NCI-H526 (cell line): ENCODE measurements around the gene P4HA2.
A peak's percentile ranks its signal among the peaks of the same experiment; 100 is the strongest.
"Not testable (repeated sequence)": the region's sequence is repeated elsewhere in the genome, so short reads cannot be mapped to it uniquely, and the experiment has no call there.

Experiments used
- DNase-seq, 2 experiments: peaks; one replicate each; lab custom pipeline; 2025; lab: John Stamatoyannopoulos, UW

The P4HA2 gene

GRCh38 chr5:132199116-132199680 is 28.5 kb downstream of the P4HA2 start:
- DNase-seq = no peak

- DNase-seq = no peak
Observed at GRCh38 chr5:132198571-132198970, 29.1 kb downstream of the P4HA2 start.

GRCh38 chr5:132195727-132196126 is 31.9 kb downstream of the P4HA2 start:
- no peak for DNase-seq

GRCh38 chr5:132193165-132193694 is 34.4 kb downstream of the P4HA2 start:
- no peak for DNase-seq

- peak; percentile 14 to 63 for DNase-seq
Observed at GRCh38 chr5:132190161-132190817, 37.4 kb downstream of the P4HA2 start.

- DNase-seq = no peak
Observed at GRCh38 chr5:132184588-132184987, 43.1 kb downstream of the P4HA2 start.

- DNase-seq = no peak
Observed at GRCh38 chr5:132183723-132184122, 43.9 kb downstream of the P4HA2 start.

GRCh38 chr5:132182359-132183040 is 45.2 kb downstream of the P4HA2 start:
- DNase-seq = no peak

- DNase-seq = no peak
Observed at GRCh38 chr5:132181011-132181629, 46.5 kb downstream of the P4HA2 start.

- DNase-seq = peak in 1 of 2 experiments; percentile 29
Observed at GRCh38 chr5:132180134-132180745, 47.4 kb downstream of the P4HA2 start.

- DNase-seq = no peak
Observed at GRCh38 chr5:132179405-132179804, 48.2 kb downstream of the P4HA2 start.

GRCh38 chr5:132177691-132178149 is 49.9 kb downstream of the P4HA2 start:
- no peak for DNase-seq

GRCh38 chr5:132176987-132177386 is 50.7 kb downstream of the P4HA2 start:
- no peak for DNase-seq

GRCh38 chr5:132176521-132176945 is 51.1 kb downstream of the P4HA2 start:
- DNase-seq = peak in 1 of 2 experiments; percentile 25

GRCh38 chr5:132162945-132163344 is 64.7 kb downstream of the P4HA2 start:
- no peak for DNase-seq

- not testable (repeated sequence) for DNase-seq
Observed at GRCh38 chr5:132161574-132162326, 65.9 kb downstream of the P4HA2 start.

GRCh38 chr5:132156413-132156812 is 71.2 kb downstream of the P4HA2 start:
- DNase-seq = no peak

GRCh38 chr5:132150565-132150964 is 77.1 kb downstream of the P4HA2 start:
- DNase-seq = no peak

- no peak for DNase-seq
Observed at GRCh38 chr5:132147663-132148062, 80.0 kb downstream of the P4HA2 start.

- not testable (repeated sequence) for DNase-seq
Observed at GRCh38 chr5:132145326-132145725, 82.3 kb downstream of the P4HA2 start.

GRCh38 chr5:132143148-132143547 is 84.5 kb downstream of the P4HA2 start:
- no peak for DNase-seq
